CD8-positive, alpha-beta memory T cell (primary cell): ENCODE data around the gene HIBCH. TPM values are rescaled to one million over a fixed set of nuclear protein-coding genes. Genes with fewer than 3 reads are reported as not detected.

Experiments
- CTCF ChIA-PET: fragments of 350-600 bp; sonication (Branson Sonifier 250); formaldehyde crosslinking; loops from one replicate; lab custom pipeline; 2021; ENCODE audit warnings: antibody characterized with exemption; lab: Charles Lee
- POLR2A ChIA-PET: fragments of 350-600 bp; sonication (Branson Sonifier 250); formaldehyde crosslinking; loops from one replicate; lab custom pipeline; 2021; ENCODE audit warnings: antibody characterized with exemption; lab: Charles Lee
- DNase-seq, 5 donors: peaks; one replicate each; pipeline versions ENCODE4 v3.0.0 to v3.0.0-alpha.2; 2020 to 2022; ENCODE audit warnings: mixed read lengths in 1 of 5
- H3K27ac ChIP-seq: one replicate; pipeline ENCODE4 v1.7.0; 2013; ENCODE audit warnings: low read depth, mild to moderate bottlenecking, low read length, moderate library complexity
- H3K27me3 ChIP-seq: 2 replicates; pipeline ENCODE4 v1.7.0; 2013; ENCODE audit warnings: low read length, mild to moderate bottlenecking; ENCODE audit not compliant: insufficient read depth, poor library complexity, severe bottlenecking
- H3K36me3 ChIP-seq: 2 replicates; pipeline ENCODE4 v1.7.0; 2013; ENCODE audit warnings: mild to moderate bottlenecking, low read length, moderate library complexity; ENCODE audit not compliant: insufficient read depth
- H3K4me1 ChIP-seq: 2 replicates; pipeline ENCODE4 v1.7.0; 2013; ENCODE audit warnings: mild to moderate bottlenecking, low read length, moderate library complexity; ENCODE audit not compliant: insufficient read depth
- H3K4me3 ChIP-seq: 2 replicates; pipeline ENCODE4 v1.7.0; 2013; ENCODE audit warnings: mild to moderate bottlenecking, low read length
- H3K9me3 ChIP-seq: 2 replicates; pipeline ENCODE4 v1.7.0; 2013; ENCODE audit warnings: mild to moderate bottlenecking, low read length
- H3K27ac Mint-ChIP-seq, 8 donors: one replicate each; pipeline ENCODE4 v1.8.0; 2020 to 2021; ENCODE audit warnings: mixed read lengths in 8 of 8, mild to moderate bottlenecking in 6 of 8, inconsistent platforms in 3 of 8, moderate library complexity in 3 of 8
- H3K27me3 Mint-ChIP-seq, 2 donors: one replicate each; pipeline ENCODE4 v1.8.0; 2020 to 2021; ENCODE audit warnings: mixed read lengths in 2 of 2, mild to moderate bottlenecking in 1 of 2, moderate library complexity in 1 of 2
- H3K36me3 Mint-ChIP-seq, 3 donors: one replicate each; pipeline ENCODE4 v1.8.0; 2020 to 2021; ENCODE audit warnings: mixed read lengths in 3 of 3, inconsistent platforms in 1 of 3, mild to moderate bottlenecking in 1 of 3
- H3K4me1 Mint-ChIP-seq, 3 donors: one replicate each; pipeline ENCODE4 v1.8.0; 2020 to 2021; ENCODE audit warnings: mixed read lengths in 3 of 3, inconsistent platforms in 1 of 3, mild to moderate bottlenecking in 1 of 3
- H3K4me3 Mint-ChIP-seq, 7 donors: one replicate each; pipeline ENCODE4 v1.8.0; 2020 to 2021; ENCODE audit warnings: mixed read lengths in 7 of 7, mild to moderate bottlenecking in 6 of 7, moderate library complexity in 4 of 7, inconsistent platforms in 2 of 7
- H3K9me3 Mint-ChIP-seq, 5 donors: one replicate each; pipeline ENCODE4 v1.8.0; 2020 to 2022; ENCODE audit warnings: mixed read lengths in 5 of 5, mild to moderate bottlenecking in 3 of 5, moderate library complexity in 2 of 5, inconsistent platforms in 1 of 5
- polyA plus RNA-seq: library from polyadenylated mRNA; unstranded; fragments of 300-500 nt; fragmentation: Illumina TruSeq; gene quantifications from one replicate; pipeline ENCODE4 v1.2.3, GENCODE V29; 2021
- total RNA-seq, 2 experiments: library from RNA; stranded (reverse); gene quantifications; one replicate each; pipeline ENCODE4 v1.2.3, GENCODE V29; 2021

Gene HIBCH
- total and polyA plus RNA-seq, 3 experiments from 2014 or later: 20.3 to 32.2 (median 30.8) TPM

GRCh38 chr2:190217616-190218015 is 102.0 kb downstream of the HIBCH start:
- POLR2A ChIA-PET: no interaction called here
- no peak for DNase-seq
- Histone ChIP-seq H3K36me3 (no peaks in the 10 kb centered on the region), H3K27me3 (no peaks in the 10 kb centered on the region), H3K4me3 (no peak overlapping the region), H3K27ac (no peak overlapping the region), H3K4me1 (no peaks in the 10 kb centered on the region), H3K9me3 (no peaks in the 10 kb centered on the region)
- CTCF ChIA-PET: no interaction called here
- Mint-ChIP-seq H3K27ac (no peak overlapping the region), H3K36me3 (peaks cover 15 to 56% (median 22%) of the 10 kb centered on the region in 3 donors), H3K4me3 (no peak overlapping the region), H3K9me3 (no peaks in the 10 kb centered on the region), H3K27me3 (no peaks in the 10 kb centered on the region), H3K4me1 (peaks cover 5 to 12% (median 5%) of the 10 kb centered on the region in 3 donors)

DNA sequence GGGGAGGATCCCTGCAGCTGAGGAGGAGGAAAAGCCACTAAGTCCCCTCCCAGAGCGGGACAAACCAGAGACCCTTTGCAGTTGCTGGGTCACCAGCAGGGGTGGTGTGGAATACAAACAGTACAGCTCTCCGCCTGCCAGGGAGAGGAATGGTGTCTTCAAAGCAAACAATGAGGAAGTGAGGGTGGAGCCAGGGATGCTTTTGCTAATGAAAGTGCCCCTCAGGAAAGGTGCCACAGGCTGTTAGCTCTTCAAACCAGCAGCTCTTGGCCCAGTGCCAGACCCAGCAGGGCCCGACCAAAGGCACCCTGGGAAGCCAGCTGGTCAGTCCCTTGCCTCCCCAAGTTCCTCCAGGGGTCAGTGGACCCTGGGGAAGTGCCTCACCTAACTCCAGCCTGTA is 102.8 kb downstream of the HIBCH start:
- H3K36me3 ChIP-seq: no peaks in the 10 kb centered on the region
- H3K27me3 ChIP-seq: no peaks in the 10 kb centered on the region
- Mint-ChIP-seq H3K4me3 (no peak overlapping the region), H3K27ac (no peak overlapping the region), H3K9me3 (no peaks in the 10 kb centered on the region), H3K27me3 (no peaks in the 10 kb centered on the region), H3K36me3 (peaks cover 12 to 50% (median 14%) of the 10 kb centered on the region in 3 donors), H3K4me1 (peaks cover 3 to 12% (median 5%) of the 10 kb centered on the region in 3 donors)
- CTCF ChIA-PET: no interaction called here
- H3K4me1 ChIP-seq: no peaks in the 10 kb centered on the region
- no peak for DNase-seq
- POLR2A ChIA-PET: no interaction called here
- no peaks in the 10 kb centered on the region for H3K9me3 ChIP-seq
- no peak overlapping the region for H3K27ac ChIP-seq
- H3K4me3 ChIP-seq: no peak overlapping the region

- CTCF ChIA-PET: no interaction called here
- peak overlapping the region in 3 of 8 donors; percentile 5 to 31 (median 13) for H3K27ac Mint-ChIP-seq
Measured at GRCh38 chr2:190215620-190216019, 104.0 kb downstream of the HIBCH start.

DNA sequence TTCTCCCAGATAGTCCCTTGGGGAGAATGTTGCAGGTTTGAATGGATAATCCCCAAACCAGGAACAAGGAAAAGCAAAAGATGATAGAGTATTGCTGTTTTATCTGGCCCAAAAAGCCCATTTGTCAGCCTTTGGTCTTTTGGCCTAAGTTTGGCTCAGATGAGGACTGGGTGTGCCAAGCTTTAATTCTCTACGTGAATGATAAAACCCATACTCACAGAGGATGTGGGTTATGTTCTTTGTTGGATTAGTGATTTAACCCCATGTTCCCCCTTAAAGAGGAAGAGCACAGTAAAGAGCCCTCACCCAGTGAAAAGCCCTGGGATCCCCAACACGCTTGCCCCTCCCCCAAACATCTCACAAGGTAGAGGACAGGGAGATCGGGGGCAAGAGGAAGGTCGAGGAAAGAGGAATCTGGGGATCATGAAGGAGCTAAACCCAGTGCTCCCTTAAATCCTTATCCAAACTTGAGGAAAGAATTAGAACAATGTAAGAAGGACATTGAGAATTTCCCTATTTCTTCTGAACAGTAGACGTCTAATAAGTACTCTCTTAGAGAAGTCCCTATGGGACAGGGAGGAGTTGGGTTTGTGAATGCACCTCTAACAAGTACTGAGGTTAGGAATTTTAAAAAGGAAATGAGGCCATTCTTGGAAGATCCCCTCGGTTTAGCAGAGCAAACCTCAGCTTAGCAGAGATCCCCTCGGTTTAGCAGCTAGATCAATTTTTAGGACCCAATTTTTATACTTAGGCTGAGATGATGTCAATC is 105.0 kb downstream of the HIBCH start:
- POLR2A ChIA-PET: no interaction called here
- Mint-ChIP-seq H3K9me3 (no peaks in the 10 kb centered on the region), H3K27me3 (no peaks in the 10 kb centered on the region), H3K4me1 (peaks cover 0 to 12% (median 0%) of the 10 kb centered on the region in 3 donors), H3K27ac (peak overlapping the region in 2 of 8 donors; percentile 27 to 31), H3K36me3 (peaks cover 6 to 37% (median 12%) of the 10 kb centered on the region in 3 donors), H3K4me3 (no peak overlapping the region)
- Histone ChIP-seq H3K27me3 (no peaks in the 10 kb centered on the region), H3K27ac (no peak overlapping the region), H3K36me3 (no peaks in the 10 kb centered on the region), H3K9me3 (no peaks in the 10 kb centered on the region), H3K4me3 (no peak overlapping the region), H3K4me1 (no peaks in the 10 kb centered on the region)
- CTCF ChIA-PET: no interaction called here
- no peak for DNase-seq

More at GRCh38 chr2:190215620-190216019, 104.0 kb downstream of the HIBCH start:
- H3K36me3 ChIP-seq: no peaks in the 10 kb centered on the region
- no peaks in the 10 kb centered on the region for H3K9me3 Mint-ChIP-seq
- H3K36me3 Mint-ChIP-seq: peaks cover 6 to 43% (median 12%) of the 10 kb centered on the region in 3 donors
- no peak for DNase-seq
- H3K27ac ChIP-seq: no peak overlapping the region
- POLR2A ChIA-PET: no interaction called here
- no peak overlapping the region for H3K4me3 Mint-ChIP-seq
- no peaks in the 10 kb centered on the region for H3K27me3 ChIP-seq
- no peaks in the 10 kb centered on the region for H3K9me3 ChIP-seq
- no peaks in the 10 kb centered on the region for H3K4me1 ChIP-seq
- no peaks in the 10 kb centered on the region for H3K27me3 Mint-ChIP-seq
- peaks cover 0 to 12% (median 0%) of the 10 kb centered on the region in 3 donors for H3K4me1 Mint-ChIP-seq
- no peak overlapping the region for H3K4me3 ChIP-seq

GRCh38 chr2:190213441-190214335 is 105.9 kb downstream of the HIBCH start:
- H3K4me1 ChIP-seq: no peaks in the 10 kb centered on the region
- no peak for DNase-seq
- H3K27me3 ChIP-seq: no peaks in the 10 kb centered on the region
- H3K4me3 Mint-ChIP-seq: no peak overlapping the region
- H3K4me3 ChIP-seq: no peak overlapping the region
- H3K9me3 ChIP-seq: no peaks in the 10 kb centered on the region
- H3K36me3 ChIP-seq: no peaks in the 10 kb centered on the region
- peaks cover 6 to 29% (median 10%) of the 10 kb centered on the region in 3 donors for H3K36me3 Mint-ChIP-seq
- no peak overlapping the region for H3K27ac ChIP-seq
- no peaks in the 10 kb centered on the region for H3K27me3 Mint-ChIP-seq
- ChIA-PET POLR2A (no interaction called here), CTCF (no interaction called here)
- H3K4me1 Mint-ChIP-seq: peaks cover 0 to 12% (median 0%) of the 10 kb centered on the region in 3 donors
- H3K9me3 Mint-ChIP-seq: no peaks in the 10 kb centered on the region
- H3K27ac Mint-ChIP-seq: no peak overlapping the region

DNA sequence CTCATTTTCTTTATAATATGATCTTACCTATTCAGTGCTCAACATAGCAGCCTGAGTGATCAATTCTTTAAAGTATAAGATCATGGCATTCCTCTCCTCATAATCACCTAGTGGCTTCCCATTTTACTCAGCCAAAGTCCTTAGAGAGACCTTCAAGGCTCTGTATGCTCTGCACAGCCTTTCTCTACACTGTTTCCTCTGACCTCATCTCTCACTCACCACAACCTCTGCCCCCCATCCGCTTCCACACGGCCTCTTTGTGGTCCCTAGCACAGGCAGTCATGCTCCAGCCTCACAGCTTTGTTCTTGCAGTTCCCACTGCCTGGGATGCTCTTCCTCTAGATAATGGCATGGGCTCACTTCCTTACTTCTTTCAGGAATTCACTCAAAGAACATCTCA is 109.2 kb downstream of the HIBCH start:
- no peaks in the 10 kb centered on the region for H3K9me3 ChIP-seq
- Mint-ChIP-seq H3K27ac (no peak overlapping the region), H3K9me3 (no peaks in the 10 kb centered on the region), H3K36me3 (peaks cover 0 to 23% (median 3%) of the 10 kb centered on the region in 3 donors), H3K4me3 (no peak overlapping the region), H3K27me3 (no peaks in the 10 kb centered on the region), H3K4me1 (peaks cover 0 to 3% (median 0%) of the 10 kb centered on the region in 3 donors)
- no peaks in the 10 kb centered on the region for H3K4me1 ChIP-seq
- H3K4me3 ChIP-seq: no peak overlapping the region
- no peaks in the 10 kb centered on the region for H3K27me3 ChIP-seq
- H3K27ac ChIP-seq: no peak overlapping the region
- no peaks in the 10 kb centered on the region for H3K36me3 ChIP-seq
- DNase-seq: no peak
- ChIA-PET CTCF (no interaction called here), POLR2A (no interaction called here)

- Mint-ChIP-seq H3K36me3 (peaks cover 1 to 30% (median 3%) of the 10 kb centered on the region in 3 donors), H3K4me1 (no peaks in the 10 kb centered on the region), H3K4me3 (no peak overlapping the region), H3K27ac (no peak overlapping the region), H3K27me3 (no peaks in the 10 kb centered on the region), H3K9me3 (no peaks in the 10 kb centered on the region)
- no peaks in the 10 kb centered on the region for H3K36me3 ChIP-seq
- no peaks in the 10 kb centered on the region for H3K9me3 ChIP-seq
- no peaks in the 10 kb centered on the region for H3K27me3 ChIP-seq
- H3K4me1 ChIP-seq: no peaks in the 10 kb centered on the region
- DNase-seq: no peak
- ChIA-PET POLR2A (no interaction called here), CTCF (no interaction called here)
- no peak overlapping the region for H3K27ac ChIP-seq
- H3K4me3 ChIP-seq: no peak overlapping the region
Measured at GRCh38 chr2:190209559-190209958, 110.1 kb downstream of the HIBCH start.

DNA sequence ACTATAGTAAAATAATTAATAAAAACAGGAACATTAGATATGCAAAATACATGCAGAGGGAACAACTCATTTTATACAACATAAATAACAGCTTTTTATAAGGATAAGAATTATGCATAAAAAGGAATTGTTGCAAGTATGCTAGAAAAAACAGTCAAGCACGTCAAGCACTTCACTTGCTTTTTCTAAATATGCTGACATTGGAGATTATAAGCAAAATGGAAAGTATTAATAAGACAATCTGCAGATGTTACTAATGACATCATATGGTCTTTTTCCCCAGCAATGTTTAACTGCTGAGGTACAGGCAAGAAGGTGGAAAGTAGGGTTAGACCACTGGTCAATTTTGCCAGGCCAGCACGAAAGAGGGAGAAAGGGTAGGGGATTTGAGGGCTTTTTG is 111.7 kb downstream of the HIBCH start:
- Histone ChIP-seq H3K27me3 (no peaks in the 10 kb centered on the region), H3K9me3 (no peaks in the 10 kb centered on the region), H3K4me3 (no peak overlapping the region), H3K27ac (no peak overlapping the region), H3K36me3 (no peaks in the 10 kb centered on the region), H3K4me1 (no peaks in the 10 kb centered on the region)
- no peak overlapping the region for H3K27ac Mint-ChIP-seq
- H3K4me3 Mint-ChIP-seq: no peak overlapping the region
- H3K4me1 Mint-ChIP-seq: no peaks in the 10 kb centered on the region
- ChIA-PET POLR2A (no interaction called here), CTCF (no interaction called here)
- no peaks in the 10 kb centered on the region for H3K27me3 Mint-ChIP-seq
- H3K36me3 Mint-ChIP-seq: peaks cover 5 to 35% (median 7%) of the 10 kb centered on the region in 3 donors
- DNase-seq: no peak
- H3K9me3 Mint-ChIP-seq: no peaks in the 10 kb centered on the region
